Transverse colon (tissue), 4 donors: Measurements from ENCODE around the gene SLC15A2. TPM values are rescaled to one million over a fixed set of nuclear protein-coding genes. Genes with fewer than 3 reads are reported as not detected.
"Not testable (repeated sequence)": the region's sequence is repeated elsewhere in the genome, so short reads cannot be mapped to it uniquely, and the experiment has no call there.

Experiments
- DNase-seq: peaks from one replicate; pipeline ENCODE4 v3.0.0-alpha.2; 2019
- H3K27ac ChIP-seq, 4 donors: fragments of 200-600 bp; sonication (generic); 2 replicates each; pipeline ENCODE4 v1.5.1; 2016 to 2018; ENCODE audit warnings: inconsistent platforms in 4 of 4
- H3K27me3 ChIP-seq: fragments of 200-600 bp; sonication (generic); 2 replicates; pipeline ENCODE4 v1.5.1; 2017; ENCODE audit warnings: inconsistent platforms
- H3K36me3 ChIP-seq, 4 donors: fragments of 200-600 bp; sonication (generic); 2 replicates each; pipeline ENCODE4 v1.5.1; 2017 to 2019; ENCODE audit warnings: inconsistent platforms in 4 of 4
- H3K4me1 ChIP-seq, 4 donors: fragments of 200-600 bp; sonication (generic); 2 replicates each; pipeline ENCODE4 v1.5.1; 2017 to 2020; ENCODE audit warnings: inconsistent platforms in 4 of 4
- H3K4me3 ChIP-seq, 4 donors: fragments of 200-600 bp; sonication (generic); 1 replicate in 1 of 4; 2 replicates in 3 of 4; pipeline versions ENCODE4 v1.5.1 to v1.6.1; 2017 to 2019; ENCODE audit warnings: inconsistent platforms in 4 of 4
- H3K9me3 ChIP-seq, 2 donors: fragments of 200-600 bp; sonication (generic); 2 replicates each; pipeline ENCODE4 v1.5.1; 2017 to 2019; ENCODE audit warnings: inconsistent platforms in 2 of 2
- EP300 ChIP-seq: sonication (generic); formaldehyde crosslinking; IDR thresholded peaks from one replicate; pipeline ENCODE4 v1.6.1; 2017; ENCODE audit warnings: antibody characterized with exemption, low read depth
- POLR2A ChIP-seq: fragments of 450-650 bp; IDR thresholded peaks from one replicate; pipeline ENCODE4 v1.6.1; 2016; ENCODE audit warnings: antibody characterized with exemption, mild to moderate bottlenecking, moderate library complexity
- POLR2AphosphoS5 ChIP-seq, 3 donors: sonication (generic); formaldehyde crosslinking; IDR thresholded peaks; one replicate each; pipeline ENCODE4 v1.6.1; 2016; ENCODE audit warnings: antibody characterized with exemption in 3 of 3
- WGBS, 2 donors: methylation state at CpG; one replicate each; pipeline ENCODE4 v1.1.5; 2018; ENCODE audit warnings: low coverage in 1 of 2; 5-methylcytosine and 5-hydroxymethylcytosine counted together
- in situ Hi-C, 4 donors: fragments of 200-750 bp; cut with MboI; loops; one replicate each; pipeline versions ENCODE4 v1.15.0 to v1.15.1; 2017; ENCODE audit warnings: low sequenced_read_pairs in 3 of 4, low pct_ligation_motif_present in 1 of 4, low pct_unique_long_range_greater_than_20kb in 1 of 4
- intact Hi-C: fragments of 100-400 bp; cut with DNase I; formaldehyde crosslinking; loops from one replicate; pipeline ENCODE4 v1.15.1; 2023; ENCODE audit warnings: low total_unique reads
- total RNA-seq, 4 donors: library from RNA; depleted of rRNA; stranded (reverse); fragments of >200 nt; gene quantifications; one replicate each; pipeline ENCODE4 v1.1.0, GENCODE V29; 2016
- TF ChIP-seq, protein P1 (sequence below), 5 experiments: fragments of 200-600 bp in 3 of 5; fragments of 450-650 bp in 2 of 5; sonication (generic) in 3 of 5; IDR thresholded peaks; 1 replicate in 2 of 5; 2 replicates in 3 of 5; pipeline ENCODE4 v1.5.1; 2016 to 2017; ENCODE audit warnings: antibody characterized with exemption in 5 of 5, inconsistent platforms in 3 of 5, mild to moderate bottlenecking in 2 of 5, moderate library complexity in 1 of 5

SLC15A2 gene, protein sequence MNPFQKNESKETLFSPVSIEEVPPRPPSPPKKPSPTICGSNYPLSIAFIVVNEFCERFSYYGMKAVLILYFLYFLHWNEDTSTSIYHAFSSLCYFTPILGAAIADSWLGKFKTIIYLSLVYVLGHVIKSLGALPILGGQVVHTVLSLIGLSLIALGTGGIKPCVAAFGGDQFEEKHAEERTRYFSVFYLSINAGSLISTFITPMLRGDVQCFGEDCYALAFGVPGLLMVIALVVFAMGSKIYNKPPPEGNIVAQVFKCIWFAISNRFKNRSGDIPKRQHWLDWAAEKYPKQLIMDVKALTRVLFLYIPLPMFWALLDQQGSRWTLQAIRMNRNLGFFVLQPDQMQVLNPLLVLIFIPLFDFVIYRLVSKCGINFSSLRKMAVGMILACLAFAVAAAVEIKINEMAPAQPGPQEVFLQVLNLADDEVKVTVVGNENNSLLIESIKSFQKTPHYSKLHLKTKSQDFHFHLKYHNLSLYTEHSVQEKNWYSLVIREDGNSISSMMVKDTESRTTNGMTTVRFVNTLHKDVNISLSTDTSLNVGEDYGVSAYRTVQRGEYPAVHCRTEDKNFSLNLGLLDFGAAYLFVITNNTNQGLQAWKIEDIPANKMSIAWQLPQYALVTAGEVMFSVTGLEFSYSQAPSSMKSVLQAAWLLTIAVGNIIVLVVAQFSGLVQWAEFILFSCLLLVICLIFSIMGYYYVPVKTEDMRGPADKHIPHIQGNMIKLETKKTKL
- 1 to 10 TPM; 1.1 to 5.6 (median 2.7) TPM for total RNA-seq

DNA sequence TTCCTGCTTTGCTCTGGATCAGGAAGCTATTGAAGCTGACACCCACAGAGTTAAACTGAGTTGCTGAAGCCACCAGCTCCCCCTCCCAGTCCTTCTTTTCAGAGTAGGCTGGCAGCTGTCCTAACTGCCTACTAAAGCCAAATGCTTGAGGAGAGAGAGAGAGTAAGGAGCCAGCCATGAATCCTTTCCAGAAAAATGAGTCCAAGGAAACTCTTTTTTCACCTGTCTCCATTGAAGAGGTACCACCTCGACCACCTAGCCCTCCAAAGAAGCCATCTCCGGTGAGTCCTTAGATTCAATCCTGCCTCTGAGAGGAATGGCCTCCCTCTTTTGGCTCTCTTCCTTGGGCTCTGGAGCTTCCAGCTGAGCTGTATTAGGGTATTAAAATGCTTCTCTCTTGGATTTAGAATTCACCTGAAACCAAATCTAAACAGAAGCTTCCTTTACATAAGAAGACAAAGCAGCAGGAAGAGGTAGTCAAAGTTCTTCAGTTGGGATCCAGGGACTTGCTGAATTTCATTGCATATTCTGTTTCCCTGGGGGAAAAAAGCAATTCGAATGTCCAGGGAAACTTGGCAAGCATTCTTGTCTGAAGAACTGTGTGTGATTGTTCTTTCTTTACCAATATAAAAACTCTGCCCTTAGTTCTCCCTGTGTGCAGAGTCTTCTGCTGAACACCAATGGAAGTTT is at the start of gene SLC15A2:
SLC15A2 (plus strand) TSS at position 101 of the 690 bp plus-strand sequence; CDS start at position 177, 76 bp downstream.
- in situ Hi-C loops = loop anchor here in 1 of 4 donors (25.0 kb wide), 1 partner anchor 368 kb away; no protein-coding TSS in a partner anchor
- no peaks in the 10 kb centered on the region for H3K9me3 ChIP-seq
- TF ChIP-seq, protein P1, sequence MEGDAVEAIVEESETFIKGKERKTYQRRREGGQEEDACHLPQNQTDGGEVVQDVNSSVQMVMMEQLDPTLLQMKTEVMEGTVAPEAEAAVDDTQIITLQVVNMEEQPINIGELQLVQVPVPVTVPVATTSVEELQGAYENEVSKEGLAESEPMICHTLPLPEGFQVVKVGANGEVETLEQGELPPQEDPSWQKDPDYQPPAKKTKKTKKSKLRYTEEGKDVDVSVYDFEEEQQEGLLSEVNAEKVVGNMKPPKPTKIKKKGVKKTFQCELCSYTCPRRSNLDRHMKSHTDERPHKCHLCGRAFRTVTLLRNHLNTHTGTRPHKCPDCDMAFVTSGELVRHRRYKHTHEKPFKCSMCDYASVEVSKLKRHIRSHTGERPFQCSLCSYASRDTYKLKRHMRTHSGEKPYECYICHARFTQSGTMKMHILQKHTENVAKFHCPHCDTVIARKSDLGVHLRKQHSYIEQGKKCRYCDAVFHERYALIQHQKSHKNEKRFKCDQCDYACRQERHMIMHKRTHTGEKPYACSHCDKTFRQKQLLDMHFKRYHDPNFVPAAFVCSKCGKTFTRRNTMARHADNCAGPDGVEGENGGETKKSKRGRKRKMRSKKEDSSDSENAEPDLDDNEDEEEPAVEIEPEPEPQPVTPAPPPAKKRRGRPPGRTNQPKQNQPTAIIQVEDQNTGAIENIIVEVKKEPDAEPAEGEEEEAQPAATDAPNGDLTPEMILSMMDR (IDR thresholded peaks at IDR 0.05) = no peak
- TF ChIP-seq EP300 = no peak
- no peak for TF ChIP-seq POLR2A
- TF ChIP-seq POLR2AphosphoS5 (IDR thresholded peaks at IDR 0.05) = no peak
- intact Hi-C loops = no loop called here
- WGBS, 2 donors = 29 to 35% methylated on average over 1 to 3 of the region's 3 CpGs
- H3K27ac ChIP-seq = no peak within 1 kb of the TSS
- no peaks in the 10 kb centered on the region for H3K36me3 ChIP-seq
- peaks cover 0 to 9% (median 0%) of the 10 kb centered on the region in 4 donors for H3K4me1 ChIP-seq
- H3K4me3 ChIP-seq = no peak within 1 kb of the TSS
- H3K27me3 ChIP-seq = no peaks in the 10 kb centered on the region
- DNase-seq = no peak

DNA sequence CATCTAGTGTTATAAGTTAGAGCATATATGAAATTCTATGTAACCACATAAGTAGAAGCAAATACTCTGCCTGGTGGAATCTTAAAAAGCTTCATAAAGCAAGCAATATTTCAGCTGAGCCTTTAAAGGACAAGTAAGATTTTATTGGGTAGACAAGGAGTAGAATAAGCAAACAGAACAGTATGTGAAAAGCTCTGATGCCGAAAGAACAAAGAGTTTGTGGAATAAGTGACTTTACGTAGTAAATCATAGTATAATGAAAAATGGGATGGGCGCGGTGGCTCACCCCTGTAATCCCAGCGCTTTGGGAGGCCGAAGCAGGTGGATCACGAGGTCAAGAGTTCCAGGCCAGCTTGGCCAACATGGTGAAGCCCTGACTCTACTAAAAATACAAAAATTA is 49.3 kb upstream of the SLC15A2 start:
- H3K4me3 ChIP-seq = no peak overlapping the region
- in situ Hi-C loops = loop anchor here in 1 of 4 donors (25.0 kb wide), 1 partner anchor 308 kb away; the partner anchor contains the start of gene POLQ
- 95 to 96% methylated on average over 7 of the region's 7 CpGs for WGBS, 2 donors
- DNase-seq = no peak
- intact Hi-C loops = no loop called here
- TF ChIP-seq POLR2AphosphoS5 (IDR thresholded peaks at IDR 0.05) = no peak
- TF ChIP-seq POLR2A = no peak
- no peak for TF ChIP-seq EP300
- TF ChIP-seq, protein P1 (IDR thresholded peaks at IDR 0.05) = no peak
- no peaks in the 10 kb centered on the region for H3K9me3 ChIP-seq
- H3K27ac ChIP-seq = no peak overlapping the region
- no peaks in the 10 kb centered on the region for H3K27me3 ChIP-seq
- no peaks in the 10 kb centered on the region for H3K4me1 ChIP-seq
- H3K36me3 ChIP-seq = no peaks in the 10 kb centered on the region

DNA sequence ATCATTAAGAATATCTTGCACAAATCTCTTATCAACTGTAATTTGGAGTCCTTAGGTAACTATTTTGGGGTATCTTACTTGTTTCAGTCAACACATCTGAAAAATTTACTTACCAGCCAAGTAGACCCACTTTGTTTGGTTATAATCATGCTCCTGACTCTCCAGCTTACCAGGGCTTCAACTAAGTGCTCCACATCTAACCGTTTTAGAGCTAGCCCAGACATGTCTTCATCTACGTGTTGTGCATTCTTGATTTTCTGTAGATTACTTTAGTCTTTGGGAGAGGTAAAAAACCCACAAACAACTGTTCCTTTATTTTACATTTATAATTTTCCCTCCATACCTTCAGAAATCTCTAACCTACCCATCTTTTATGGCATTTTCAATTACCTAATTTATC is 41.9 kb upstream of the SLC15A2 start:
- intact Hi-C loops = no loop called here
- TF ChIP-seq, protein P1 (IDR thresholded peaks at IDR 0.05) = no peak
- TF ChIP-seq EP300 (no peak), POLR2AphosphoS5 (IDR thresholded peaks at IDR 0.05) (no peak)
- Histone ChIP-seq H3K27me3 (no peaks in the 10 kb centered on the region), H3K9me3 (no peaks in the 10 kb centered on the region), H3K36me3 (no peaks in the 10 kb centered on the region), H3K4me3 (no peak overlapping the region), H3K27ac (no peak overlapping the region), H3K4me1 (no peaks in the 10 kb centered on the region)
- 87 to 100% methylated on average over 2 of the region's 2 CpGs for WGBS, 2 donors
- in situ Hi-C loops = loop anchor here in 1 of 4 donors (25.0 kb wide), 1 partner anchor 410 kb away; no protein-coding TSS in a partner anchor
- DNase-seq = no peak

DNA sequence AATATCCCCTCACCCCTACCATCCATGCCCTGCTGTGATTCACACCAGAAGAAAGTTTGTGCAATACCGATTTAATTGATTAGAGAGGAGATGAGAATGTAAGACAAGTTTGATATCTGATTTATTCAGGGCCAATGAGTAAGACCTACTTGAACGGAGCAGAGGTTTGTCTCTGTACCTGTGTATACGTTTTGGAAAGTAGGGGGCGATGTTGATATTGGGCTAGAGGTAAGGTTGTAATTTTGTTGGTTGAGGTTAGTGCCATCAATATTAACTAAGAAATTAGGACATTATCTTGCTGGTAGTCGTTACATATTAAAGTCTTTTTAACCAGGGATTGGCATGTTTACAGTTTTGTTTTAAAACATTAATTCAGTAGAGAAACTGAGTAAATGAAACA is 38.6 kb upstream of the SLC15A2 start:
- 57 to 61% methylated on average over 5 of the region's 5 CpGs for WGBS, 2 donors
- Histone ChIP-seq H3K9me3 (no peaks in the 10 kb centered on the region), H3K27me3 (no peaks in the 10 kb centered on the region), H3K27ac (no peak overlapping the region), H3K4me1 (no peaks in the 10 kb centered on the region), H3K4me3 (no peak overlapping the region), H3K36me3 (no peaks in the 10 kb centered on the region)
- intact Hi-C loops = no loop called here
- no peak for DNase-seq
- in situ Hi-C loops = loop anchor here in 1 of 4 donors (25.0 kb wide), 1 partner anchor 407 kb away; no protein-coding TSS in a partner anchor
- no peak for TF ChIP-seq POLR2AphosphoS5 (IDR thresholded peaks at IDR 0.05)
- TF ChIP-seq, protein P1 (IDR thresholded peaks at IDR 0.05) = peak in 3 of 5 experiments; percentile 12 to 20 (median 18)

DNA sequence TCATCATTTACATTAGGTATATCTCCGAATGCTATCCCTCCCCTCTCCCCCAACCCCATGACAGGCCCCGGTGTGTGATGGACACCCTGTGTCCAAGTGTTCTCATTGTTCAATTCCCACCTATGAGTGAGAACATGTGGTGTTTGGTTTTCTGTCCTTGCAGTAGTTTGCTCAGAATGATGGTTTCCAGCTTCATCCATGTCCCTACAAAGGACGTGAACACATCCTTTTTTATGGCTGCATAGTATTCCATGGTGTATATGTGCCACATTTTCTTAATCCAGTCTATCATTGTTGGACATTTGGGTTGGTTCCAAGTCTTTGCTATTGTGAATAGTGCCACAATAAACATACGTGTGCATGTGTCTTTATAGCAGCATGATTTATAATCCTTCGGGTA is 36.4 kb upstream of the SLC15A2 start:
- H3K4me1 ChIP-seq, intact Hi-C loops: not testable (repeated sequence)

DNA sequence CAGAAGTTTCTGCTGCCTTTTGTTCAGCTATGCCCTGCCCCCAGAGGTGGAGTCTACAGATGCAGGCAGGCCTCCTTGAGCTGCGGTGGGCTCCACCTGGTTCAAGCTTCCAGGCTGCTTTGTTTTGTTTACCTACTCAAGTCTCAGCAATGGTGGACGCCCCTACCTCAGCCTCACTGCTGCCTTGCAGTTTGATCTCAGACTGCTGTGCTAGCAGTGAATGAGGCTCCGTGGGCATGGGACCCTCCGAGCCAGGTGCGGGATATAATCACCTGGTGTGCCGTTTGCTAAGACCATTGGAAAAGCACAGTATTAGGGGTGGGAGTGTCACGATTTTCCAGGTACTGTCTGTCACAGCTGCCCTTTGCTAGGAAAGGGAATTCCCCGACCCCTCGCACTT is 31.0 kb upstream of the SLC15A2 start:
- in situ Hi-C loops = loop anchor here in 1 of 4 donors (25.0 kb wide), 1 partner anchor 399 kb away; no protein-coding TSS in a partner anchor
- H3K36me3 ChIP-seq, H3K4me3 ChIP-seq, H3K4me1 ChIP-seq, H3K9me3 ChIP-seq, H3K27ac ChIP-seq, DNase-seq, intact Hi-C loops, H3K27me3 ChIP-seq: not testable (repeated sequence)
- 97% methylated on average over 9 of the region's 9 CpGs; no CpG with 5 or more reads in 1 of the 2 donors for WGBS, 2 donors

More for the DNA sequence above, 36.4 kb upstream of the SLC15A2 start:
- in situ Hi-C loops = loop anchor here in 1 of 4 donors (25.0 kb wide), 1 partner anchor 405 kb away; no protein-coding TSS in a partner anchor
- DNase-seq, H3K36me3 ChIP-seq, H3K27me3 ChIP-seq, H3K27ac ChIP-seq, H3K4me3 ChIP-seq, H3K9me3 ChIP-seq: not testable (repeated sequence)
- 80 to 100% methylated on average over 3 to 5 of the region's 5 CpGs for WGBS, 2 donors
